ENCODE results near the gene MICAL3.
A peak's percentile ranks its signal among the peaks of the same experiment; 100 is the strongest.
"Not testable (repeated sequence)": the region's sequence is repeated elsewhere in the genome, so short reads cannot be mapped to it uniquely, and the experiment has no call there.

The MICAL3 gene

DNA sequence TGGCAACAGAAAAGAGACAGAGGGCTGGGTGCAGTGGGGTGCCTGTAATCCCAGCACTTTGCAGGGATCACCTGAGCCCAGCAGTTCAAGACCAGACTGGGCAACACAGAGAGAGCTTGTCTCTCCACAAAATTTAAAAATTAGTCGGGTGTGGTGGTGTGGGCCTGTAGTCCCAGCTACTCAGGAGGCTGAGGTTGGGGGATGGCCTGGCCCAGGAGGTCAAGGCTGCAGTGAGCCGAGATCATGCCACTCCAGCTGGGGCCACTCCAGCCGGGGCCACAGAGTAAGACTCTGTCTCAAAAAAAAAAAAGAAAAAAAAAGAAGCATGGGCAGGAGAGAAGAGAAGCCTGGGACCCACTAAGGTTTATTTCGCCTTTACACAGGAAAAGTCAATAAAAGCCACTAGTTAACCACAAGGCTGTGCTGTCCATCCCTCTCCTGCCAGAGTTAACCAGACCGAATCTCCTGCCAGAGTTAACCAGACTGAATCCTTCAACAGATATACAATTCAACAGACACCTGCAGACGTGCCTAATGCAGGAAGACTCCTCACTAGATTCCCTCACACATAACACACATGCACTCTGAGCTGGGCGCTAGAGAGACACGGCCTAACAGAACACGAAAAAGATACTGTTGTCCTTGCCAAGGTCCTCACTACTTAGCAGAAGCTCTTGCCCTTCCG, 29.8 kb downstream of the MICAL3 start:
- no peak for DNase-seq

DNA sequence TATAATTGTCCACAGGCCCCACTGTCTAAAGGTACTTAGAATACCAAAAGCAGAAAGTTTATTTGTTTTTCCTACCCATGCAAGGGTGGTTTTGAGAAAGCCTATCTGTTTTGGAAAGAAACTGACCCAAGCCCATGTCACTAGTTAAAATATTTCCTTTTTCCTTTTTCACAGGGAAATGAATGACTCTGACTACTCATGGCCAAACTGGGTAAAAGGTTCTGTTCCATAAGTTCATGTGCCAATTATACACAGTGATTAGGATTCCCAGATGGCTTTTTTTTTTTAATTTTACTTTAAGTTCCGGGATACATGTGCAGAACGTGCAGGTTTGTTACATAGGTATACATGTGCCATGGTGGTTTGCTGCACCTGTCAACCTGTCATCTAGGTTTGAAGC, 31.4 kb downstream of the MICAL3 start:
- not testable (repeated sequence) for DNase-seq

DNA sequence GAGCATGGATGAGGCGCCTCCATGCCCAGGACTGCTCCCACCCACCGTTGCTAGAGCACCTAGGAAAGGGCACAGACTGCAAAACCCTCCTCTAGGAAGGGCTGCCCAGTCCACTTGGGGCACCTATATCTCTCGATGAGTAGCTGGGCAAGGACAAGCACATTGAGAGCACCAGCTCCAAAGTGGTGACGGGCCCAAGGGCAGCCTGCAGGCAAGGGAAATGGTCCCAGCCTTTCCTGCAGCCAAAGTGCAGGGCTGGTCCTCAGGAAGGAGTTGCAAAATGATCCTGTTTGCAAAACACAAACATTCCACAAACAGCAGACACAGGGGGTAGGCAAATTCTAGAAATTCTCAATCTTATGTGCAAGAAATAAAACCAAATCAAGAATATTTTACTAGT, 32.4 kb downstream of the MICAL3 start:
- not testable (repeated sequence) for DNase-seq

DNA sequence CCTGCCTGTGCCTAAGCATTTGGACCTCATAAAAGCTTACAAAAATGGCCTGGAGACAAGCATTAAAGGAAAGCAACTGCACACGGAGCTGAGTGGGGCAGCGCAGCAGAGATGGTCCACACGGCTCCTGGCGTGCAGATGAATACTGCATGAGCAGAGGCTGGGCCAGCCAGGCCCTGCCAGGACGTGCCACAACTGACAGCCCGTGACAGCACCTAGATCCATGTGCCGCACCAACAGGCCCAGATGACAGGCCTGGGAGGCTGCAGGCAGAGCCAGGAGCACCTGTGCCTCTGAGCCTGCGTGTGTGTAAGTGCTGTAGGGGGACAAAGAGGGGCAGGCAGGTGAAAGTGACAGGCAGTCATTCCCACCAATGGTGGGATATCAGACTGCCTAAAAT, 33.4 kb downstream of the MICAL3 start:
- no peak for DNase-seq

DNA sequence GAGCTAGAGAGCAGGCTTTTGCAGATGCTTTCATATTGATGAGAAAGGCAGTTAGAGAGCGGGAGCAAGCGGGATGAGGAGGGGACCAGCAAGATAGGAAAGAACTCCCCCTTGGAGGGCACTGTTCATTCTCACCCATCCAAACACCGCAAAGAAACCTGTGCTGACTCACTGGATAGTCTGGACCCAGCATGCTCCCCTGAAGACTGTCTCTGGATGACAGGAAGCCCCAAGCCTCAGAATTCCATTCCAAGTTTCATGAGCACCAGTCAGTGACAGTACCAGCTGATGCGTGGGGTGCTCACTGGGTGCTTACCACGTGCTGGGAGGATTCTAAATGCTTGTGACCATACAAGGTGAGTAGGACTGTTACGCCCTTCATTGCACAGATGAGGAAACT, 34.2 kb downstream of the MICAL3 start:
- DNase-seq = no peak

DNA sequence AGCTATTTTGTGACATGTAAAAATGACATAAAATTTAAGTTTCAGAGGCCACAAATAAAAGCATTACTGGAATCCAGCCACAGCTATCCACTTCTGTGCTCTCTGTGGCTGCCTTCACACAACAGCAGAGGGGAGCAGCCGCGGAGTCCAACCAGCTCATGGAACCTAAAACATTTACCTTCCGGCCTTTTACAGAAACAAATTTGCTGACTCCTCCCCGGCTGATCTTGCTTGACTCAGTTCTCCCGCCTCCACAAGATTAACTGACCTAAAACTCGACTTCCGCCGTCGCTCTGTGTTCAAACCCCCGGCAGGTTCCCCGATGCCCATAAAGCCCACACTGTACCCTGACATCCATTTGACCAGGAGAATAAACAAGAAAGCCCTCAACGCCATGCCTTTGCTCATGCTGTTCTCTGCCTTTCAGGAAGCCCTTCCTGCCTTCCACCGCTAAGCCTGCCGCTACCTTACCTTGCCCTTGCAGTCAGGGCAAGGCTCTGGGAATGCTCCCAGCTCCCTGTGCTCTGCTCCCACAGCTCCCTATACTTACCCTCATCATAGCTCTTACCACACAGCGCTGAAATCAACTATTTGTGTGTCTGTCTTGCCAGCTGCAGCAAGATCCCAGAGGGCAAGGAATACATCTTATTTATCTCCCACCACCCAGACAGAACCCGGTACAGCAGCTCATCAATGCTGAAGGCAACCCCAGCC, 35.4 kb downstream of the MICAL3 start:
- DNase-seq = no peak

DNA sequence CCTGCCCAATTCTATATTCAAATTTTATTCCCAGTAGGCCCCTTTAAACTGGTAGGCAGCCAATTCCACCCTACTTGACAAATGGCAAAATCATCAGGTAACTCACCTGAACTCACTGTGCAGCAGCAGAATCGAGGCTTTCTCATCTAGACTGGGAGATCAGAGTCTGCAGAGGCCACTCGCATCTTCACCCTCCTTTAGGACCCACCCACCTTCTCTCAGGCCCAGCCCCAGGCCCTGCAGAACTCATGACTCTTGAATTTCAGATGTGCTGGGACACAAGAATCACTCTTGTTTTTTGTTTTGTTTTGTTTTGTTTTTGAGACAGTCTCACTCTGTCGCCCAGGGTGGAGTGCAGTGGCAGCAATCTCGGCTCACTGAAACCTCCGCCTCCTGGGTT, 38.8 kb downstream of the MICAL3 start:
- no peak for DNase-seq

DNA sequence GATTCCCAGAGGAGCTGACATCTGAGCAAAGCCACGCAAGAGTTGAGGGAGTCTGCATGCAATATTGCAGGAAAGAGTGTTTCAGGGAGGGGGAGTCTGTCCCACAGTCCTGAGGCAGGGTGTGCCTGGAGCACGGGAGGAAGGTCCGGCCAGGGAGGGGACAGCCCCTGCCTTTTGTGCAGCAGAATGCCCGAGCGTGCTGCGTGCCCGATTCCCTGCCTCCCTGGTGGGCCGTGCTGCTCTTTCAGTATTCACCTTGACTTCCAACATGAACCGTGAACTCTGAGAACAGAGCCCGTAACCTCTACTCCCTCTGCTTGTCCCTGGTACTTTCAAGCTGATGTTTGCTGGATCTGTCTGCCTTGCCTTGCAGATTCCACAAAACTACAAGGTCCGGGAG, 39.3 kb downstream of the MICAL3 start:
- not testable (repeated sequence) for DNase-seq

DNA sequence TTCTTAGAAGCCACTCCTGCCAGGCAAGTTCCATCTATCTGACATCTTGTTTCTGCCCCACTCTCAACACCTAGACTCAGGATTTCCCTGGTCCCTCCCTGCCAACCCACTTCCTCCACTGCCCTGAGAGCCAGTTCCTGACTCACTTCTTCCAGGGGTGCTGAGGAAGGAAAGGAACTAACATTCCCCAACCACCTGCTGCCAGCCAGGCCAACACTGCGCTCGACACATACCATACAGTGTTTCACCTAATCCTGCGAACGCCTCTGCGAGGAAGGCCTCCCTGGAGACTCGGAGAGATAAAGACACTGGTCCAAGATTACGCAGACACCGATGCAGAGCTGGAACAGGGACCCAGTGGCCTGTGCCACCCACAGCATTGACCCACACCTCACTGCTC, 40.2 kb downstream of the MICAL3 start:
- no peak for DNase-seq

DNA sequence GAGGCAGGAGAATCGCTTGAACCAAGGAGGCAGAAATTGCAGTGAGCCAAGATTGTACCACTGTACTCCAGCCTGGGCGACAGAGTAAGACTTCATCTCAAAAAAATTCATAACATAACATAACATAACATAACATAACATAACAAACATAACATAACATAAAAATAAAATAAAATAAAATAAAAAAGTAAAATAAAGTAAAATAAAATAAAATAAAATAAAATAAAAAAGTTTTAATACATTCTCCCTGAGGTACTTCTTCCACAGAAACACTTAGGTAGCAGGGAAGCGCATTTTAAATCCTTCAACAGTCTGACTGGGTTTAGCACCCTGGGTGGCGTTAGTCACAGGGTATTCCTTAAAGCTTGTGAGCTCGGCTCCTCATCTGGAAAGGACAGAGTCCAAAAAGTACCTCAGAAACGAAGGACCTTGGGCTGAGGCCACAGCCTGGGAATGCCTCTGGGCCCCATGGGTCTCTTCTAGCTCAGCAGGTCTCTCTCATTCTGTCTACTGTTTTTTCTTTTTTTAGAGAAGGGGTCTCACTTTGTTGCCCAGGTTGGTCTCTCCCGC, 41.7 kb downstream of the MICAL3 start:
- no peak for DNase-seq

DNA sequence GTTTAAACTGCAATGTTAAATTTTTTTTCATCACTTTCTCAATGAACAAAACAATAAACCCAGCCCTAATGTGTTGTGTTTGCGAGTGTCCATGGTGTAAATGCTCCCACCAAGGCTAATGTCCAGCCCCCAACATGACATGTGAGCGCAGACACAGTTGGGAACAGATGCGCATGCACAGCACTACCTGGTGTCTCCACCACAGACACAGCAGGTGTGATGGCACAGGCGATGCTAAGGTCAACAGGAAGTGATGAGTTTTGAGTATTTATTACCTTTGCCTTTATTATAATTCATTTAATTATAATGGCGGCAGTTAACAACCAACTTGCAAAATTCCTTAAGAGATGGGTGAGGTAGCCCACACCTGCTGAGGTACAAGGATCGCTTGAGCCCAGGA, 42.9 kb downstream of the MICAL3 start:
- no peak for DNase-seq

DNA sequence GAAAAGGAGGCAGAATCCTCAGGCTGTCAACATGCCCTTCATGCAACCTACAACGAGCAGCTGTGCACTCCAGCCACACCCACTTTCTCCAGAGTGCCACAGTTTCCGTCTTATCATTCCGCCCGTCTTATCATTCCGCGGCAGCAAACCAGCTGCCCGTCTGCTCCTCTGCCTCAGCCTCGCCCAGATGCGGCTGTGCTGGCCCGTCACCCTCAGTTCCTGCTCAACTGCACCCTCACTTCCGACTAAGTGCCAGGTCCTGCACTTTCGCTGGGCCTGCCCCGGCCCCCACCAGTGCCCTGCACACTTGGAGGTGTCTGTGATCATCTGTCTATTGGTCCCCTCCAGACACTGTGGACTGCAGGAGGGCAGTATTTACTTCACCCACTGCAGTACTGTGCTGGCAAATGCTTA, 43.7 kb downstream of the MICAL3 start:
- DNase-seq = peak; percentile 67

DNA sequence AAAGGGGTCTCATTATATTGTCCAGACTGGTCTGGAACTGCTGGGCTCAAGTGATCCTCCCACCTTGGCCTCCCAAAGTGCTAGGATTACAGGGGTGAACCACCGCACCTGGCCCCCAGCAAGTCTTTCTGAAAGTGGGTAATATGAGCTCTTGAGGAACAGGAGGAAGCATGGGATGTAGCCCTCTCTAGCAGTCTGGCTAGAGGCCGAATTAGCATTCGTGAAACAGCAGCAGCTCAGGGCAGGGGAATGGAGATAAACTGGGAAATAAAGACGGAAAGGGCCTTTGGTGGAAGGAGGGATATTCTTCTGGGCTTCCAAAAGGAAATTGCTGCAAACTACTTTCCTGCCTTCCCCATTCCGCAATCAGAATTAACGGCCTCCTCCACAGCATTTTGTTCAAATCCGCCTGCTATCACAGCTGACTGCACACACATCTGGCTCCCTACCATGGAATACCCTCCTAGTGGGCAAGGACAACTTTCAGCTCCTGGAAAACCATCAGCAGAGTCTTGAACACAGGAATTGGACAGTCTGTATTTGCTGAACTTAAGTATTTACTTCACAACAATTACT, 44.3 kb downstream of the MICAL3 start:
- DNase-seq = no peak

DNA sequence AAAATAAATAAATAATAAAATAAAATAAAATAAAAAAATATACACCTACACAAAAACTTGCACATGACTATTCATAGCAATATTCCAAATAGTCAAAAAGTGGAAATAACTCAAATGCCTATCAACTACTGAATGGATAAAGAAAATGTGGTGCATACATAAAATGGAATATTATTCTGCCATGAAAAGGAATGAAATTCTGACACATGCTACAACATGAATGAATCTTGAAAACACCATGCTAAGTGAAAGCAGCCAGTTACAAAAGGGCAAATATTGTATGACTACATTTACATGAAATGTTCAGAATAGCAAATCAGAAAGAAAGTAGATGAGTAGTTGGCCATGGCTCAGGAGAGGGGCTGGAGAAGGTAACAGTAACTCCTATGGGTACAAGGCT, 46.3 kb downstream of the MICAL3 start:
- no peak for DNase-seq

DNA sequence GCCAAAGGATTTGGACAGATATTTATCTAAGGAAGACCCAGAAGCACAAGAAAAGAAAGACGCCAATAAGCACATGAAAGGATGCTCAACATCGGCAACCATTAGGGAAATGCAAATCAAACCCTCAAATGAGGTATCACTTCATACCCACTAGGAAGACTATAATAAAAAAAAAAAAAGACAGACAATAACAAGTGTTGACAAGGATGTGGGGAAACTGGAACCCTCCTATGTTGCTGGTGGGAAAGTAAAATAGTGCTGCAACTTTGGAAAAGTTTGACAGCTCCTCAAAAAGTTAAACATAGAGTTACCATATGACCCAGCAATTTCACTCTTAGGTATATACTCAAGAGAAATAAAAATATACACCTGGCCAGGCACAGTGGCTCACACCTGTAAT, 47.0 kb downstream of the MICAL3 start:
- DNase-seq = no peak

DNA sequence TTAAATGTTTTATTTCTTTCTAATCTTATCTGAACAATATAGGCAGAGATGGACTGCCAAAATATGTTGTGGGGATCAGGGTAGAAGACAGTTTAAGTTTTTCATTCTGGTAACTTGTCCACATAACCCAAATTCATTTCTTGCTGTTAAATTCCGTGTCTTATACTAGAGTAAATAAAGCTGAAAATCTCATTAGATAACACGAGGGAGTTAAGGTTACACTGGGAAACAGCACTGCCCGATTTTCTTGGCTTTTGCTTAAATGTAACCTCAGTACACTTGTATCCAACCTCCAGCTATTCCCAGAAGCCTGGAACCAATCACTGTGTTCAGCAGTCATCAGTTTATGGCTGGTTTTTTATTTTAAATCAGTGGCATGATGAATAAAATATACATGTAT, 48.2 kb downstream of the MICAL3 start:
- DNase-seq = no peak

DNA sequence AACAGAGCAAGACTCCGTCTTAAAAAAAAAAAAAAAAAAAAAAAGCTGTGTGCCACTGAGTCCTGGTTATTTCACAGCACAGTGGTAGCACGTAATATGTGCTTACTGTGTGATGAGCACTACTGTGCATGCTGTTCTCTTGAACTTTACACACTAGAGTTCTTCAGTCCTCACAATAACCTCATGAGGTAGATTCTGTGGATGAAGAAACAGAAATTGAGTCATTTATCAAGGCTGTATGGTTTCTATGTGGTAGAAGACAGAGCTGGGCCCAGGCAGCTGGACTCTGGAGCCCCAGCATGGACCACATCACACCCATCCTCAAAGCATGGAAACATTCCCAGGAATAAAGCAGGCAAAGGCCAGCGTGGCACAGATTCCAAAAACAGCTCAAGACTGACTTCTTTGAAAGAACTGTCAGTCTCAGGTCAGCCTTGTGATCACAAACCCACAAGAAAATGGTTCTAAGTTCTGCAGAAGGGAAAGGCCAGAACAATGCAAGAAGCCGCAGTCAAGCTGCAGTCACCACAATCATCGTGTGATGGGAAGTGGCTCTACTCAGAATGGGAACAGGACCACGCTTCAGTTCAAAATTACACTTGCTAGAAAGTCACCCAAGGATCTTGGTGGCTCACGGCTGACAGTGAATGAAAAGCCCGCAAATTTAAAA, 49.5 kb downstream of the MICAL3 start:
- DNase-seq = peak; percentile 39

DNA sequence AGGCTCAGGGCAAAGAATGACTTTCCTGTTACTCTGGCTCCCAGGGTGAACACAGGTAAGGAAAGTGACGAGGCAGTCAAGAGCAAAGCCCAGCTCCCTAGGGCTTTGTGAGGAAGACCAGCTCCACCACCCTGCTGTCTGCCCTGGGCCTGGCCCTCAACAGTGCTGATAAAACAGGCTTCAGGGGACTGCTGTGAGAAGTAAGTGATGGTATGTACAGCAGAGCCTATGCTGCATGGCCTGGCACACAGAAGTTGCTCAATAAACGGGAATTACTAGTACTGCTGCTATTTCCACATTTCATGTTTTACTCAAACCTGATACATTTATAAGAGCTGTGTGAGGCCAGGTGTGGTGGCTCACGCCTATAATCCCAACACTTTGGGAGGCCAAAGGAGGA, 50.3 kb downstream of the MICAL3 start:
- DNase-seq = no peak

DNA sequence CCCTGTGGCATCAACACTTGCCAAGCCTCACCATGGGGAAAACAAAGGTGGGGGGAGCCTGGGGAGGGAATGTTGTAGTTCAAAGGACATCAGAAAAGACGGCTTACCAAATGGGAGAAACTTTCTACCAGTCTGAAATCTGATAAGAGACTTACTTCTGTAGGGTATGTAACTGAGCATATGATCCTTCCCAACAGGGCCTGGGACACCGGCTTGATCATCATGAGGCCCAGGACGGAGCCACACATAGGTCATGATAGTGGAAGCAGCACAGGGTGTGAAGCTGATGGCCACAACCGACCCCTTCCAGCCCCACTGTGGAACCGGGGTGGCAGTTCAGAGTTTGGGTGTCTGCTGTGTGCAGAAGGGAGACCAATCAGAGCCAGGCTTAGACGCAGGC, 51.1 kb downstream of the MICAL3 start:
- DNase-seq = no peak

DNA sequence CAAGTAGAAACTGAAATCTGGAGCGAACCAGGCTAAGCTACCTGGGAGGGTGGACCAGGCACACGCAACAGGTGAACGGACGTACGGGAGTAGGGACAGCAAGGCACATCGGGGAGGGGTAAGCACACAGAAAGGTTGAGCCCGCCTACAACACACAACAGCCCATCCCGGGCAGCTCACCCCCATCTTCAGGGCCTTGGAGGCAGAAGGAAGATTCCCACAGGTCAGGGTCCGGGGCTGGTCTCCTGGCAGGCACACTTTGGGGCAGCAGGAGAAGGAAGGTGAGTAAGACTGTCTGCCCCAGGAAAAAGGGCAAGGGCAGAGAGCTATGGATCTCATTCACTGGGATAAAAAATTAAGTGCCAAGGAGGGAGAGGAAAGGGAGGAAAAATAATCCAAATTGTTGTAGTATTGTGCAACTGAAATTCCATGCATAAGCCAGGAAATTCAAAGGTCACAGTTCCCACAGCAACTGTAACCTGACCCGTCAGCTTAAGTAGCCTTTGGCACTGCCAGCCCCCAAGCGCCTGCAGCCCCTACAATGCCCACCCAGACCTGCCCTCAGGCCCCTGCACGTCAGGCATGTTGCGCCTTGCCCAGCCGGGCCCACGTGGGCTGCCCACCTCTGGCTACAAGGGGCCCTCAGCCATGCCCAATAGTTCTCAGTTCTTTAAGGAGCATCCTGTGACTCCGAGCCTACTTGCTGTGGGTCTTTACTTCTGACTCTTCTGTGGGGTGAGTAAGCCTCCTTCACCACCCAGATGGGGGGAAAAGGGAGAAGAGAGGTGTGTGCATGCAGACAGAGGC, 51.8 kb downstream of the MICAL3 start:
- DNase-seq = no peak

DNA sequence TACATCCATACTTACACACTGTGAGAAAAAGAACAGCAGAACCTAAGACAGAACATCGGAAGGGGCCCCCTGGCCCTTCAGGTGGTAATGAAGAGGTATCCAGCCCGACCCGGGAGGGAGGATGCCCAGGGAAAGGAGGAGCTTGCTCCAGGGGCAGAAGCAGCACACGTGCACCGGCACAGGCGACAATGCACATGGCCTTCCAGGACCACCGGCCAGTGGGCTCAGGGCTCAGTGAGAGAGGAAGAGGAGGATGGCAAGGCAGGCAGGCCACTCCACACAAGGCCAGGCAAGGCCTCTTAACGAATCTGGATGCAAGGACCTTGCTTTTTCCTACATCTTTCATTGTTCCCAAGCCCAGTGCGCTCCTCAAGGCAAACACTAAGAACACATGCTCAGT, 52.6 kb downstream of the MICAL3 start:
- DNase-seq = no peak

DNA sequence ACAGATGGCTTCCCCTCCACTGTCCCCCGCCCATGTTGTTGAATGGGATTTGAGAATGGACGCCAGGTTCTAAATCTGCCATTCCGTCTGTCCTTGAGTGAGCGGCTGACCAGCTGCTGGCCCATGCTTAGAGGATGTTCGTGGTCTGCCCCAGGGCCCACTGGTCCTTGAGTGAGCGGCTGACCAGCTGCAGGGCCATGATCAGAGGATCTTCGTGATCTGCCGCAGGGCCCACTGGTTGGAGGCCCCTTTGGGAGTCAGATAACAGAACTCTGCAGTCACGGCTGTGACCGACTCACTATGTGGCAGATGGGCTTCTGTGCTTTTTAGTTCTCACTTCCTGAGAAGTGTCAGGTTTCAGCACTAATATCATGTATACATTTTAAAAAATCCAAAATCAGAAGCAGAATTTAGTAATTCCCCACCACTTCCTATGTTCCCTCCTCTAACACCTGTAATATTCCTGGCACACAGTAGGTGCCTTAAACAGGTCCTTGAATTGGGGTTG, 54.1 kb downstream of the MICAL3 start:
- DNase-seq = no peak
